HG02588 (cell line): ENCODE data around the gene GPR146.
"Not testable (repeated sequence)": the region's sequence is repeated elsewhere in the genome, so short reads cannot be mapped to it uniquely, and the experiment has no call there.

ENCODE experiments used
- ATAC-seq: cut with Tn5 transposase; IDR thresholded peaks from one replicate; pipeline ENCODE4 v1.9.1; 2021; ENCODE audit warnings: mild to moderate bottlenecking, moderate library complexity; ENCODE audit not compliant: unreplicated experiment

GPR146 gene

GRCh38 chr7:1024876-1025742 is 19.2 kb upstream of the GPR146 start:
- no peak for ATAC-seq

- no peak for ATAC-seq
These were observed 18.4 kb upstream of the GPR146 start for GRCh38 chr7:1025743-1026581.

GRCh38 chr7:1026721-1027161 is 17.6 kb upstream of the GPR146 start:
- no peak for ATAC-seq

- peak; percentile 4 for ATAC-seq
These were observed 16.9 kb upstream of the GPR146 start for GRCh38 chr7:1027242-1028043.

GRCh38 chr7:1028044-1028770 is 16.1 kb upstream of the GPR146 start:
- peak; percentile 45 for ATAC-seq

- ATAC-seq: no peak
These were observed 15.3 kb upstream of the GPR146 start for GRCh38 chr7:1028775-1029636.

GRCh38 chr7:1029637-1030443 is 14.5 kb upstream of the GPR146 start:
- ATAC-seq: no peak

GRCh38 chr7:1030444-1031070 is 13.8 kb upstream of the GPR146 start:
- ATAC-seq: no peak

- no peak for ATAC-seq
These were observed 12.5 kb upstream of the GPR146 start for GRCh38 chr7:1031716-1032455.

GRCh38 chr7:1032536-1033181 is 11.7 kb upstream of the GPR146 start:
- no peak for ATAC-seq

GRCh38 chr7:1033546-1034145 is 10.7 kb upstream of the GPR146 start:
- no peak for ATAC-seq

GRCh38 chr7:1034769-1035168 is 9.6 kb upstream of the GPR146 start:
- ATAC-seq: not testable (repeated sequence)

- not testable (repeated sequence) for ATAC-seq
These were observed 8.0 kb upstream of the GPR146 start for GRCh38 chr7:1036164-1036928.

- ATAC-seq: not testable (repeated sequence)
These were observed 4.1 kb upstream of the GPR146 start for GRCh38 chr7:1040233-1040632.

- ATAC-seq: no peak
These were observed 3.6 kb upstream of the GPR146 start for GRCh38 chr7:1040790-1041189.
